ENCODE results near the gene PCDHB7.

GRCh38 chr5:141196363-141196762, 23.9 kb downstream of the PCDHB7 start:
- no peak for TF ChIP-seq CTCF (conservative IDR thresholded peaks at IDR 0.05; ENCODE audit: low read depth in 2 of 2)
- TF ChIP-seq, protein P1, sequence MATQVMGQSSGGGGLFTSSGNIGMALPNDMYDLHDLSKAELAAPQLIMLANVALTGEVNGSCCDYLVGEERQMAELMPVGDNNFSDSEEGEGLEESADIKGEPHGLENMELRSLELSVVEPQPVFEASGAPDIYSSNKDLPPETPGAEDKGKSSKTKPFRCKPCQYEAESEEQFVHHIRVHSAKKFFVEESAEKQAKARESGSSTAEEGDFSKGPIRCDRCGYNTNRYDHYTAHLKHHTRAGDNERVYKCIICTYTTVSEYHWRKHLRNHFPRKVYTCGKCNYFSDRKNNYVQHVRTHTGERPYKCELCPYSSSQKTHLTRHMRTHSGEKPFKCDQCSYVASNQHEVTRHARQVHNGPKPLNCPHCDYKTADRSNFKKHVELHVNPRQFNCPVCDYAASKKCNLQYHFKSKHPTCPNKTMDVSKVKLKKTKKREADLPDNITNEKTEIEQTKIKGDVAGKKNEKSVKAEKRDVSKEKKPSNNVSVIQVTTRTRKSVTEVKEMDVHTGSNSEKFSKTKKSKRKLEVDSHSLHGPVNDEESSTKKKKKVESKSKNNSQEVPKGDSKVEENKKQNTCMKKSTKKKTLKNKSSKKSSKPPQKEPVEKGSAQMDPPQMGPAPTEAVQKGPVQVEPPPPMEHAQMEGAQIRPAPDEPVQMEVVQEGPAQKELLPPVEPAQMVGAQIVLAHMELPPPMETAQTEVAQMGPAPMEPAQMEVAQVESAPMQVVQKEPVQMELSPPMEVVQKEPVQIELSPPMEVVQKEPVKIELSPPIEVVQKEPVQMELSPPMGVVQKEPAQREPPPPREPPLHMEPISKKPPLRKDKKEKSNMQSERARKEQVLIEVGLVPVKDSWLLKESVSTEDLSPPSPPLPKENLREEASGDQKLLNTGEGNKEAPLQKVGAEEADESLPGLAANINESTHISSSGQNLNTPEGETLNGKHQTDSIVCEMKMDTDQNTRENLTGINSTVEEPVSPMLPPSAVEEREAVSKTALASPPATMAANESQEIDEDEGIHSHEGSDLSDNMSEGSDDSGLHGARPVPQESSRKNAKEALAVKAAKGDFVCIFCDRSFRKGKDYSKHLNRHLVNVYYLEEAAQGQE (IDR thresholded peaks at IDR 0.05; ENCODE audit: unreplicated experiment): no peak
- no peak for TF ChIP-seq EZH2 (IDR thresholded peaks at IDR 0.05; ENCODE audit: low read depth, unreplicated experiment)
- no peak for TF ChIP-seq POLR2AphosphoS5 (IDR thresholded peaks at IDR 0.05; ENCODE audit: low read depth)
